CD8-positive, alpha-beta memory T cell (primary cell): ENCODE data around the gene B4GALT3. TPM values are rescaled to one million over a fixed set of nuclear protein-coding genes. Genes with fewer than 3 reads are reported as not detected.

ENCODE experiments used
- CTCF ChIA-PET: fragments of 350-600 bp; sonication (Branson Sonifier 250); formaldehyde crosslinking; loops from one replicate; lab custom pipeline; 2021; ENCODE audit warnings: antibody characterized with exemption; lab: Charles Lee
- POLR2A ChIA-PET: fragments of 350-600 bp; sonication (Branson Sonifier 250); formaldehyde crosslinking; loops from one replicate; lab custom pipeline; 2021; ENCODE audit warnings: antibody characterized with exemption; lab: Charles Lee
- DNase-seq, 5 donors: peaks; one replicate each; pipeline versions ENCODE4 v3.0.0 to v3.0.0-alpha.2; 2020 to 2022; ENCODE audit warnings: mixed read lengths in 1 of 5
- H3K27ac ChIP-seq: one replicate; pipeline ENCODE4 v1.7.0; 2013; ENCODE audit warnings: low read depth, mild to moderate bottlenecking, low read length, moderate library complexity
- H3K27me3 ChIP-seq: 2 replicates; pipeline ENCODE4 v1.7.0; 2013; ENCODE audit warnings: low read length, mild to moderate bottlenecking; ENCODE audit not compliant: insufficient read depth, poor library complexity, severe bottlenecking
- H3K36me3 ChIP-seq: 2 replicates; pipeline ENCODE4 v1.7.0; 2013; ENCODE audit warnings: mild to moderate bottlenecking, low read length, moderate library complexity; ENCODE audit not compliant: insufficient read depth
- H3K4me1 ChIP-seq: 2 replicates; pipeline ENCODE4 v1.7.0; 2013; ENCODE audit warnings: mild to moderate bottlenecking, low read length, moderate library complexity; ENCODE audit not compliant: insufficient read depth
- H3K4me3 ChIP-seq: 2 replicates; pipeline ENCODE4 v1.7.0; 2013; ENCODE audit warnings: mild to moderate bottlenecking, low read length
- H3K9me3 ChIP-seq: 2 replicates; pipeline ENCODE4 v1.7.0; 2013; ENCODE audit warnings: mild to moderate bottlenecking, low read length
- H3K27ac Mint-ChIP-seq, 8 donors: one replicate each; pipeline ENCODE4 v1.8.0; 2020 to 2021; ENCODE audit warnings: mixed read lengths in 8 of 8, mild to moderate bottlenecking in 6 of 8, inconsistent platforms in 3 of 8, moderate library complexity in 3 of 8
- H3K27me3 Mint-ChIP-seq, 2 donors: one replicate each; pipeline ENCODE4 v1.8.0; 2020 to 2021; ENCODE audit warnings: mixed read lengths in 2 of 2, mild to moderate bottlenecking in 1 of 2, moderate library complexity in 1 of 2
- H3K36me3 Mint-ChIP-seq, 3 donors: one replicate each; pipeline ENCODE4 v1.8.0; 2020 to 2021; ENCODE audit warnings: mixed read lengths in 3 of 3, inconsistent platforms in 1 of 3, mild to moderate bottlenecking in 1 of 3
- H3K4me1 Mint-ChIP-seq, 3 donors: one replicate each; pipeline ENCODE4 v1.8.0; 2020 to 2021; ENCODE audit warnings: mixed read lengths in 3 of 3, inconsistent platforms in 1 of 3, mild to moderate bottlenecking in 1 of 3
- H3K4me3 Mint-ChIP-seq, 7 donors: one replicate each; pipeline ENCODE4 v1.8.0; 2020 to 2021; ENCODE audit warnings: mixed read lengths in 7 of 7, mild to moderate bottlenecking in 6 of 7, moderate library complexity in 4 of 7, inconsistent platforms in 2 of 7
- H3K9me3 Mint-ChIP-seq, 5 donors: one replicate each; pipeline ENCODE4 v1.8.0; 2020 to 2022; ENCODE audit warnings: mixed read lengths in 5 of 5, mild to moderate bottlenecking in 3 of 5, moderate library complexity in 2 of 5, inconsistent platforms in 1 of 5
- polyA plus RNA-seq: library from polyadenylated mRNA; unstranded; fragments of 300-500 nt; fragmentation: Illumina TruSeq; gene quantifications from one replicate; pipeline ENCODE4 v1.2.3, GENCODE V29; 2021
- total RNA-seq, 2 experiments: library from RNA; stranded (reverse); gene quantifications; one replicate each; pipeline ENCODE4 v1.2.3, GENCODE V29; 2021

Gene B4GALT3
- total and polyA plus RNA-seq, 3 experiments from 2014 or later = 58.9 to 60.9 (median 59.4) TPM

DNA sequence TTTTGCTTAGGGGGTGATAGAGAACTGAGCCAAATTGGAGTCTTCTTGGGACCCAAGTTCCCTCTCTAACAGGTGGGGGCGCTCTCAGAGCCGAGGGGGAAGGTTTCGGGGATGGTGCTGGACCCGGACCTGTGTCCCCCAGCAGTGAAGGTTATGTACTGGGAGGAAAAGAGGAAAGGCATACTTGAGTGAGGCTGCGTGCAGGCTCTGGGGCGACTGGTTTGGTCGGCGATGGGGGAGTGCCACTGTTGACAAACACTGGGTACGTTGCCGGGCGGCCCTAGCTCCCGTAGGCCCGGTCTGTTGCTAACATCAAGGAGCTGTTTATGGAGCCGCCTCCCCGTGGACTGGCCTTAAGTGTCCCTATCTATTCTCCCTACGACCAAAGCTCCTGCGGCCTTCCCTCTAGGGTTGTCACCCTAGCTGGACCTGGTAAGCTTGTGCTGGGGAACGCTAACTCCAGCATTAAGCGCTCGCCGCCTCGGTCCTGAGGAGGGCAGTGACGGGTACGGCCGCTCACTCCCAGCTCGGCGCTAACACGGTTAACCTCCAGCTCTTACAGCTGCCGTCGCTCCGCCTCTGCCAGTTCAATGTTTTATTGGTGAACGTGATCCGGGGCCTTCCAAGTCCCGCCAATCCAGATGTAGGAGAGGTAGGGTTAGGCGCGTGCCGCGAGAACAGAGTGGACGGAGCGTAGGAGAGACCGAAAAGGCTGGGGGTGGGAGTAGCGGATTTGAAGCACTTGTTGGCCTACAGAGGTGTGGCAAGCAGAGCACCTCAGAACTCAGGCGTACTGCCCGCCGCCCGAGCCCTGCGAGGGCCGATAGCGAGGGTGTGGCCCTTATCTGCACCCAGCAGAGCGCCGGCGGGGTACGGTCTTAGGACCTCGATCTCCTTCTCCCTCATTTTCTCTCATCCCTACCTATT lies 11.3 kb downstream of the B4GALT3 start, which contains the start of gene PPOX:
TSS of gene PPOX (plus strand) at position 685 of the 927 bp plus-strand sequence. CDS start 422 bp downstream, outside the sequence.
- ChIA-PET POLR2A (interaction anchor here (0.6 to 2.4 kb wide), 18 partner anchors 9 to 148 kb away, joined by 3 to 23 read pairs (median 4); partner anchors contain the start of genes B4GALT3, DEDD, FCER1G and NDUFS2), CTCF (interaction anchor here (0.7 to 4.9 kb wide), 32 partner anchors 10 to 222 kb away, joined by 3 to 49 read pairs (median 4); partner anchors contain the start of genes ADAMTS4, APOA2, B4GALT3 and DEDD)
- no peaks in the 10 kb centered on the region for H3K9me3 Mint-ChIP-seq
- Histone ChIP-seq H3K9me3 (no peaks in the 10 kb centered on the region), H3K27ac (peak within 1 kb of the TSS; percentile 95), H3K36me3 (peaks cover 22% of the 10 kb centered on the region), H3K27me3 (no peaks in the 10 kb centered on the region), H3K4me1 (peaks cover 27% of the 10 kb centered on the region), H3K4me3 (peak within 1 kb of the TSS; percentile 81)
- H3K27ac Mint-ChIP-seq = peak within 1 kb of the TSS; percentile 96 to 100 (median 99)
- peak; percentile 88 to 97 (median 93) for DNase-seq
- H3K27me3 Mint-ChIP-seq = no peaks in the 10 kb centered on the region
- H3K4me1 Mint-ChIP-seq = peaks cover 43 to 76% (median 66%) of the 10 kb centered on the region in 3 donors
- H3K36me3 Mint-ChIP-seq = peaks cover 0 to 74% (median 23%) of the 10 kb centered on the region in 3 donors
- peak within 1 kb of the TSS; percentile 87 to 96 (median 93) for H3K4me3 Mint-ChIP-seq

DNA sequence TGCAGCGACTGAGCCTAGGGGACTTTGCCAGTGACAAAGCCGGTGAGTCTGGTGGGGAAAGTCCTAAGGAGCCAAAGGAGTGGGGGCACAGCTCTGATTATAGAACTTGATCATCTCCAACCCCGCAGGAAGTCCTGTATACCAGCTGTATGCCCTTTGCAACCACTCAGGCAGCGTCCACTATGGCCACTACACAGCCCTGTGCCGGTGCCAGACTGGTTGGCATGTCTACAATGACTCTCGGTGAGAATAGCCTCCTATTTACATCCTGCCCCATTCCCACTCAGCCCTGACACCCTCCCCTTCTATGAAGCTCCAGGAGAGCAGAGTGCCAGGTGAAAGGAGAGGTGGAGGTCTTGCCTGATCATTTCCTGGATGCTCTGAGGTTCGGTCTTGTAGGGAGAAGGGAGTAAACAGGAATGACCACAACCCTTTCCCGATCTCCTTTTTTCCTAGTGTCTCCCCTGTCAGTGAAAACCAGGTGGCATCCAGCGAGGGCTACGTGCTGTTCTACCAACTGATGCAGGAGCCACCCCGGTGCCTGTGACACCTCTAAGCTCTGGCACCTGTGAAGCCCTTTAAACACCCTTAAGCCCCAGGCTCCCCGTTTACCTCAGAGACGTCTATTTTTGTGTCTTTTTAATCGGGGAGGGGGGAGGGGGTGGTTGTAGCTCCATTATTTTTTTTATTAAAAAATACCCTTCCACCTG lies 12.3 kb downstream of the B4GALT3 start:
- H3K27me3 ChIP-seq = no peaks in the 10 kb centered on the region
- H3K9me3 ChIP-seq = no peaks in the 10 kb centered on the region
- Mint-ChIP-seq H3K27me3 (no peaks in the 10 kb centered on the region), H3K4me1 (peaks cover 47 to 86% (median 75%) of the 10 kb centered on the region in 3 donors), H3K36me3 (peaks cover 0 to 70% (median 19%) of the 10 kb centered on the region in 3 donors), H3K4me3 (peak overlapping the region; percentile 21 to 96 (median 92)), H3K9me3 (no peaks in the 10 kb centered on the region), H3K27ac (peak overlapping the region; percentile 96 to 100 (median 99))
- peak overlapping the region; percentile 95 for H3K27ac ChIP-seq
- no peak for DNase-seq
- peaks cover 36% of the 10 kb centered on the region for H3K4me1 ChIP-seq
- CTCF ChIA-PET = interaction anchor here (0.6 to 4.9 kb wide), 30 partner anchors 10 to 235 kb away, joined by 3 to 49 read pairs (median 4); partner anchors contain the start of genes ADAMTS4, APOA2, B4GALT3 and NDUFS2
- H3K4me3 ChIP-seq = peak overlapping the region; percentile 81
- POLR2A ChIA-PET = interaction anchor here (0.6 to 2.4 kb wide), 13 partner anchors 10 to 149 kb away, joined by 3 to 23 read pairs (median 5); partner anchors contain the start of genes B4GALT3, DEDD, NDUFS2 and SDHC
- H3K36me3 ChIP-seq = peaks cover 15% of the 10 kb centered on the region

DNA sequence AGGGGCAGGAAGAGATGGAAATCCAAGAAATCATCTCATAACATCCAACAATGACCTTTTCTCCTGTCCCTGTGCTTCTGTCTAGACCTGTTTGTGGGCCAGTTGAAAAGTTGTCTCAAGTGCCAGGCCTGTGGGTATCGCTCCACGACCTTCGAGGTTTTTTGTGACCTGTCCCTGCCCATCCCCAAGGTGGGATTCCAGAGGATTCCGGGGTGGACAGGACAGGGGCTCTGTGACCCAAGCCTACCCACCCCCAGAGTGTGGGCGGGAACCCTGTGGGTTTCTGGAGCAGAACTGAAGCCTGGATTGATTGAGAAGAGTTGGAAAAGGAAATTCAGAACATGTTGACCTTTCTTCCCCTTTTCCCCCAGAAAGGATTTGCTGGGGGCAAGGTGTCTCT lies 13.5 kb downstream of the B4GALT3 start:
- Mint-ChIP-seq H3K4me1 (peaks cover 54 to 87% (median 85%) of the 10 kb centered on the region in 3 donors), H3K27ac (peak overlapping the region in 7 of 8 donors; percentile 75 to 100 (median 98)), H3K4me3 (peak overlapping the region in 3 of 7 donors; percentile 3 to 94 (median 53)), H3K36me3 (peaks cover 0 to 72% (median 16%) of the 10 kb centered on the region in 3 donors), H3K27me3 (no peaks in the 10 kb centered on the region), H3K9me3 (no peaks in the 10 kb centered on the region)
- peaks cover 44% of the 10 kb centered on the region for H3K4me1 ChIP-seq
- H3K27ac ChIP-seq = no peak overlapping the region
- H3K36me3 ChIP-seq = peaks cover 10% of the 10 kb centered on the region
- no peak overlapping the region for H3K4me3 ChIP-seq
- no peaks in the 10 kb centered on the region for H3K27me3 ChIP-seq
- no peaks in the 10 kb centered on the region for H3K9me3 ChIP-seq
- no peak for DNase-seq
- CTCF ChIA-PET = interaction anchor here (3.6 to 4.9 kb wide), 2 partner anchors 9 to 27 kb away, joined by 42 to 44 read pairs; partner anchors contain the start of gene UFC1
- POLR2A ChIA-PET = no interaction called here

DNA sequence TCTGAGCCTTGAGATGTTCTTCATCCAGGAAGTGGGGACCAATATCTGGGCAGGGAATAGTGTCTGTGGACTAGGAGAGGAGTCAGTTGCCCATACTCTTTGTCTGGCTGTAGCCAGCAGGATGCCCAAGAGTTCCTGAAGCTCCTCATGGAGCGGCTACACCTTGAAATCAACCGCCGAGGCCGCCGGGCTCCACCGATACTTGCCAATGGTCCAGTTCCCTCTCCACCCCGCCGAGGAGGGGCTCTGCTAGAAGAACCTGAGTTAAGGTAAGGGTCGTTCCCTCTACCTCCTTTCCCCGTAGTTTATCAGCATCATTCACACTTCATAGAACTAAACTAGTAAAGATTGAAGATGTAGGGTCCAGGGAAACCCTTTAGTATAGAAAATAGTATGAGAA lies 14.5 kb downstream of the B4GALT3 start:
- POLR2A ChIA-PET = no interaction called here
- Mint-ChIP-seq H3K4me1 (peaks cover 51 to 88% (median 87%) of the 10 kb centered on the region in 3 donors), H3K36me3 (peaks cover 0 to 77% (median 18%) of the 10 kb centered on the region in 3 donors), H3K27me3 (no peaks in the 10 kb centered on the region), H3K27ac (peak overlapping the region in 7 of 8 donors; percentile 20 to 99 (median 87)), H3K9me3 (no peaks in the 10 kb centered on the region), H3K4me3 (peak overlapping the region in 4 of 7 donors; percentile 20 to 82 (median 53))
- DNase-seq = no peak
- Histone ChIP-seq H3K27ac (peak overlapping the region; percentile 19), H3K27me3 (no peaks in the 10 kb centered on the region), H3K4me3 (no peak overlapping the region), H3K36me3 (peaks cover 10% of the 10 kb centered on the region), H3K4me1 (peaks cover 47% of the 10 kb centered on the region), H3K9me3 (no peaks in the 10 kb centered on the region)
- CTCF ChIA-PET = interaction anchor here (1.3 to 2.5 kb wide), 2 partner anchors 18 to 31 kb away, joined by 3 to 7 read pairs; no protein-coding TSS in a partner anchor

DNA sequence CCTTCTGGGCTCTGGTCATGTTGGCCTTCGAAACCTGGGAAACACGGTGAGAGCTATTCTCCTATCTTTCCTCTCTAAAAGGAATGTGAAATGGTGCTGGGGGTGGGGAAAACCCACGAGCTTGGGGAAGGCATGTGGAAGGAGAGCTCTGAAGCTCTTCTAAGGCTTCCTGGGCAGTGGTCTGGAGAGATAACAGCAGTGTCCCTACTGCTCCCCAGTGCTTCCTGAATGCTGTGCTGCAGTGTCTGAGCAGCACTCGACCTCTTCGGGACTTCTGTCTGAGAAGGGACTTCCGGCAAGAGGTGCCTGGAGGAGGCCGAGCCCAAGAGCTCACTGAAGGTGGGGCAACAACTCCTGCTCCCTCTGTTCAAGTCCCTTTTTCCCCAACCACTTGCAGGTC lies 15.3 kb downstream of the B4GALT3 start:
- peaks cover 47 to 85% (median 82%) of the 10 kb centered on the region in 3 donors for H3K4me1 Mint-ChIP-seq
- DNase-seq = no peak
- Histone ChIP-seq H3K9me3 (no peaks in the 10 kb centered on the region), H3K4me3 (no peak overlapping the region), H3K4me1 (peaks cover 42% of the 10 kb centered on the region), H3K27me3 (no peaks in the 10 kb centered on the region), H3K36me3 (peaks cover 10% of the 10 kb centered on the region), H3K27ac (peak overlapping the region; percentile 19)
- H3K36me3 Mint-ChIP-seq = peaks cover 0 to 84% (median 21%) of the 10 kb centered on the region in 3 donors
- POLR2A ChIA-PET = interaction anchor here (1.2 kb wide), 1 partner anchor 20 kb away, joined by 6 read pairs; no protein-coding TSS in a partner anchor
- no peaks in the 10 kb centered on the region for H3K9me3 Mint-ChIP-seq
- peak overlapping the region; percentile 20 to 82 (median 50) for H3K4me3 Mint-ChIP-seq
- H3K27ac Mint-ChIP-seq = peak overlapping the region in 7 of 8 donors; percentile 9 to 99 (median 62)
- no peaks in the 10 kb centered on the region for H3K27me3 Mint-ChIP-seq
- CTCF ChIA-PET = interaction anchor here (0.6 to 2.5 kb wide), 6 partner anchors 19 to 220 kb away, joined by 3 to 7 read pairs (median 3); partner anchors contain the start of gene DEDD

DNA sequence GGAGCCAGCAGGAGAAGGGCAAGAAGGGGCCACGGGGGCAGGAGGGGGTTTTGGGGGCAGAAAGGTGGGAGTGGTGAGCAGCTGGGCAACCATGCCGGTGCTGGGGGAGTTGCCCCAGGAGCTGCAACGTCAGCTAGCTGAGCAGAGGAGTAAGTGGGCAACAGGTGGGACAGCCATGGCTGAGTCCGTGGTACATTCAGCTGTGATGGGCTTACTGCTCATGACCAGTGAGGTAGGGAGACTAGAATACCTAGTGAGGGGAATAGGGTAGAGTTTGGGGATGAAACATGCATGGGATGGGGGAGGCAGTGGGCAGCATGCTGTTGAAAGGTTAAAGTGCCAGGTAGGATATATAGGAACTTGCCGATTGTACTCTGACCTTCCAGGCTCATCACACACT lies 15.7 kb downstream of the B4GALT3 start:
- POLR2A ChIA-PET = interaction anchor here (1.2 kb wide), 1 partner anchor 21 kb away, joined by 6 read pairs; no protein-coding TSS in a partner anchor
- peaks cover 10% of the 10 kb centered on the region for H3K36me3 ChIP-seq
- Mint-ChIP-seq H3K27ac (peak overlapping the region in 6 of 8 donors; percentile 9 to 96 (median 69)), H3K4me1 (peaks cover 44 to 83% (median 78%) of the 10 kb centered on the region in 3 donors), H3K27me3 (no peaks in the 10 kb centered on the region), H3K9me3 (no peaks in the 10 kb centered on the region), H3K4me3 (peak overlapping the region; percentile 20 to 89 (median 43)), H3K36me3 (peaks cover 0 to 85% (median 21%) of the 10 kb centered on the region in 3 donors)
- H3K27me3 ChIP-seq = no peaks in the 10 kb centered on the region
- no peak for DNase-seq
- CTCF ChIA-PET = interaction anchor here (1.0 to 2.5 kb wide), 5 partner anchors 19 to 220 kb away, joined by 3 to 7 read pairs (median 3); no protein-coding TSS in a partner anchor
- H3K9me3 ChIP-seq = no peaks in the 10 kb centered on the region
- no peak overlapping the region for H3K4me3 ChIP-seq
- peaks cover 38% of the 10 kb centered on the region for H3K4me1 ChIP-seq
- H3K27ac ChIP-seq = peak overlapping the region; percentile 40
